CD1c-positive myeloid dendritic cell (primary cell): ENCODE data around the gene CRYL1.

Experiments
- DNase-seq: peaks from one replicate; pipeline ENCODE4 v3.0.0-alpha.2; 2016; ENCODE audit errors: extremely low spot score

The CRYL1 gene

DNA sequence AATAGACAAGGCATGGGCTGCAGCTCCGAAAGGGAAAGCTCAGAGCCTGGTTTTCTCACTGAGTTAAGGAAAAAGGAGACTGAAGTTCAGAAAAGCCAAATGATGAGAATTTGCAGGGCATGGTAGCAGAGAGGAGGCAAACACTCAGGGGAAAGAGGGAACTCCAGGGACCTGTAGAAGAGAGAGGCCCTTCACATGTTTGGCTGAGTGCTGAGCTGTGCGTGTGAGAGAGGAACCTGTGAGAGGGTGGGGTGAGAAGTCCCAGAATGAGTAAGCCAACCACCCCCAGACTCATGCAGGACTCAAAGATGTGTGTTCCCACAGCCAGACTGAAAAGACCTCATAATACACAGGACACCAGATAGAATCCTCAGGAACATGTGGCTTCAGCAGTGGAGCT is 2.8 kb upstream of the CRYL1 start:
- peak; percentile 68 for DNase-seq

- DNase-seq = no peak
These were observed 1.0 kb upstream of the CRYL1 start for GRCh38 chr13:20526664-20527063.

- DNase-seq = peak; percentile 3
These were observed 485 bp downstream of the CRYL1 start for GRCh38 chr13:20525144-20525600.

- DNase-seq = no peak
These were observed 4.1 kb downstream of the CRYL1 start for GRCh38 chr13:20521364-20522115.

DNA sequence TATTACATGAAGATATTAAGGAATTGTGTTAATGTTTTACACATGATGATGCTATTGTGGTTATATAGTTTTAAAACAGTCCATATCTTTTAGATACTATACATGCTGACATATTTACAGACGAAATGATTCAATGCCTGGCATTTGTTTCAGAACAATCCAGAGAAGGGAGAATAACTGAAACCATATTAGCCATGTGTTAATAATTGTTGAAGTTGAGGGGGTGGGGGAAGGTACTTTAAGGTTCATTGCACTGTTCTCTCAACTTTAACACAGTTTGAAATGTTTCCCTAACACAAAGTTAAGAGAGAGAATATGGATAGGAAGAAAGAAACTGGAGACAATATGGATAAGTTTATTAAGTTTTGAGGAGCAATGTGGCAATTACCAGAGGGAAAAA is 5.8 kb downstream of the CRYL1 start:
- no peak for DNase-seq

DNA sequence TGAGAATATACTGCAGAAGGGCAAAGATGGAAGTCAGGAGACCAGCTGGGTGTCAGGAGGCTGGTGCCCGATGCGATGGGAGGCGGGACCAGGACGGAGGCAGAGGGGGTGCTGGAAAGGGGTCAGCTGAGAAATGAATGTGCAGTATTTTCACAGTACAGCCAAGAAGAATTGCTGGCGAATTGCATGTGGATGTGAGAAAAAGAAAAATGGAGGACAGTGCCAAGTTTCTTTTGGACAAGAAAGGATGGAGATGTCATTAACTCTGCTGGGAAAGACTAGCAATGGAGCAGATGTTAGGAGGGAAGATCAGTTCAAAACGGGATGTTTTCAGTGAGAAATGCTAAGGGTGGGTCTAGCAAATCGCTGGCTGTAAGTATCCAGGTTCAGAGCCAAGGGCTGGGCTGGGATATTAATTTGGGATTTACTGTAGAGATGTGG is 7.0 kb downstream of the CRYL1 start:
- no peak for DNase-seq

DNA sequence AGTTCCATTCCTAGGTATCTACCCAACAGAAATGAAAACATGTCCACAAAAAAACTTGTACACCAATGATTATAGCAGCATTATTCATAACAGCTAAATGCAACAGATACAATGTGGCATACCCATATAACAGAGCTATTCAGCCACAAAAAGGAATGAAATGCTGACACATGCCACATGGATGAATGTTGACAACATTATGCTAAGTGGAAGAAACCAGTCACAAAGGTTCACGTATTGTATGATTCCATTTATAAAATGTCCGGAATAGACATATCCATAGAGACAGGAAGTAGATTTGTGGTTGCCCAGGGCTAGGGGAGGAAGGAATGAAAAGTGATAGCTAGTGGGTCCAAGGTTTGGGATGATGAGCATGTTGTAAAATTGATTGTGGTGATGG is 10.8 kb downstream of the CRYL1 start:
- DNase-seq = no peak

GRCh38 chr13:20513466-20513995 is 12.1 kb downstream of the CRYL1 start:
- DNase-seq = no peak

DNA sequence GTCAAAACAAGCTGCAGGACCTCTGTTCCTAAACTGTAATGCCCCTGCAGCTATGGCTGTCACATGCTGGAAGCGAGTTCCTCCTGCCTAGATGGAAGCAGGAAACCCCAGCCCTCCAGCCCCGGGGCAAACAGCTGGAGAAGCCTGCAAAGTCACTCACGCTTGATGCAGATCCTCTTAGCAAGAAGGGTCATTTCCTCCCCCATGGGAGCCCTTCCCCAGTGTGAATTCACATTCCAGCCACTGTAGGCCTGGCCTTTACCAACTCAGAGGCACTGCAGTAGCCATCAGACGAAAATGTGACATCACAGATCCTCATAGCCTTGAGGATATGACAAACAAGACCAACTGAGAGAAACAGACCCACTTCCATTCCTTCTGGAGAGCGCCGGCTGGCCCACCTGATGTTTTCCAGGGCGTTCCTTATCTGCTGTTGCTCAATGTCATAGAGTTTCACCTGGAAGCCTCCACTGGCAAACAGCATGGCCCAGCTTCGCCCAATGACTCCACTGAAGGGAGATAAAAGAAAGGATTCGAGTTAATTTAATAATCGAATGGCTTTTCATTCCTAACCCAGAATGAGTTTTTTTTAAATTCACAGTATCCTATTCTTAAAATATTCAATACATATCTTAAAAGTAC is 13.5 kb downstream of the CRYL1 start:
- no peak for DNase-seq

- no peak for DNase-seq
These were observed 19.0 kb downstream of the CRYL1 start for GRCh38 chr13:20506696-20507095.

GRCh38 chr13:20505405-20506366 is 20.0 kb downstream of the CRYL1 start:
- peak; percentile 51 for DNase-seq

DNA sequence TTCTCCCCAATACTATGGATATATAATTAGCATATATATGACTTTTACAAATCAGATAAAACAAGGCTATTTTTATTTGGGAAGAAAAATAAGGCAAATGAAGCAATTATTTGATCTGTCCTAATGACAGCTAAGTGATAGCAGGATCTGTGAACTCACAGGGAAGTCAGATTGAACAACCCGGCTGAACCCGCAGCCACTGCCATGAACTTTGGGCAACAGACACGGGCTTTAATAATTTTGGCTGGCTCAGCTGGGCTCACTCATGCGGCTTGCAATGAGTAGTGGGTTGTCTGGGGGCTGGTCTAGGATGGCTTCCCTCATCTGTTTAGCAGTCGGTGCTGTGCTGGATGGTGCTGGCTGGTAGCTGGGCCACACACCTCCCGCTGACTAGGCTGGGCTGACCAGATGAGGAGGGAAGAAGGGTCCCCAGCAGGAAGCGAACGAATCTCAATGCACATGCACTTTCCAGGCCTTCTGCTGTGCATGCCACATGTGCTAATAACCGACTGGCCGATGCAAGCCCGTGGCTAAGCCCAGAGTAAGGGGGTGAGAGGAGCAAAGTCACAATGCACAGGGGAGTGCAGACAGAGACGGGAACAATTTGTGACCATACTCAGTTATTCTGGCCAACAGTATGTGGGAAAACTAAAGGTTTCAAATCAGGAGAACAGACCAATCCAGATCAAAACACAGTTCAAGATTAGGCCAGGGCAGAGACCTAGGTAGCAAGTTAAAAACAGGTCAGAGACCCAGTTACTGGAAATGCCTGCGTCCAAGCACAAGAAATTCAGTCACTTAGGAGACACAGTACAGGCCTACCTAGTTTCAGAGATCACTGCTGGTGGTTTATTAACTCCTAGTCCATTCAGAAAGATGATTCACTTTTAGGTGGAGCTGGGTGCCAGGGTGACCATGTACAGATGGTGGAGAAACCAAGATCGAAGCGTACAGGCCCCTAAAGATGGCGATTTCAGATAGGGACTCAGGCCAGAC is 22.3 kb downstream of the CRYL1 start:
- DNase-seq = no peak

GRCh38 chr13:20501592-20501991 is 24.1 kb downstream of the CRYL1 start:
- no peak for DNase-seq

DNA sequence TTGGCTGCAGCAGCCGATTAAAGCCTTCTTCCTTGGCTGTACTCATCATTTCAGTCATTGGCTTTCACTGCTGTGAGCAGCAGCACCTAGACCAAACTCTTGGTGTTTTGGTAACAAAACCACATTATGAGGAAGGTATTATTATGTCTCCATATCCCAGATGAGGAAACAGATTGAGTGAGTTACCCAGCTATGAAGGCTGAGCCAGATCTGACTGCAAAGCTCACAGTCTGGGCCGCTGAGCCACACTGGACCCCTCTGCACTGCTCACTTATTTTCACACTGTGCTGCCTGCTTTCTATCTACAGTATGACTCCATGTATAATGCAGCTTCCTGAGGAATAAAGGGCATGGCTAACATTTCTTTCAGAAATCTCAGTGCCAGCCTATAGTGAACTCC is 24.5 kb downstream of the CRYL1 start:
- DNase-seq = peak; percentile 38

DNA sequence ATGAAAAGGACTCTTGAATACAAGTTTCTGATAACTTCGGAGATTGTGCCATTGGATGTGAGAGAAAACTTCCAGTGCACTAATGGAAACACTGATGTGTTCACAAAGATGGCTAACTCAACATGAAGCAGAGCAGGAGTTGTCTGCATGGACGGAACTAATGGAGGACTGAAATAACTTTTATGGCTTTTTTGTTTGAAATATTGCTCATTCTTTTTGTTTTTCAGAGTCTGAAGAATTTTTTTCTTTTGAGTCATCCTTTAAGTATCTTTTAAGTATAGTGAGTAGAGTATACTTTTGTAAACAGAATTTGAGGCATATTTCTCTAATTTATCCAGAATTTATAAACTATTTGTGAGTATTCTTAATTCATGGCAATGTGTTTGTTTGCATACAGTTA is 25.7 kb downstream of the CRYL1 start:
- DNase-seq = no peak

- DNase-seq = no peak
These were observed 27.0 kb downstream of the CRYL1 start for GRCh38 chr13:20498659-20499058.

- DNase-seq = no peak
These were observed 27.5 kb downstream of the CRYL1 start for GRCh38 chr13:20498129-20498528.

DNA sequence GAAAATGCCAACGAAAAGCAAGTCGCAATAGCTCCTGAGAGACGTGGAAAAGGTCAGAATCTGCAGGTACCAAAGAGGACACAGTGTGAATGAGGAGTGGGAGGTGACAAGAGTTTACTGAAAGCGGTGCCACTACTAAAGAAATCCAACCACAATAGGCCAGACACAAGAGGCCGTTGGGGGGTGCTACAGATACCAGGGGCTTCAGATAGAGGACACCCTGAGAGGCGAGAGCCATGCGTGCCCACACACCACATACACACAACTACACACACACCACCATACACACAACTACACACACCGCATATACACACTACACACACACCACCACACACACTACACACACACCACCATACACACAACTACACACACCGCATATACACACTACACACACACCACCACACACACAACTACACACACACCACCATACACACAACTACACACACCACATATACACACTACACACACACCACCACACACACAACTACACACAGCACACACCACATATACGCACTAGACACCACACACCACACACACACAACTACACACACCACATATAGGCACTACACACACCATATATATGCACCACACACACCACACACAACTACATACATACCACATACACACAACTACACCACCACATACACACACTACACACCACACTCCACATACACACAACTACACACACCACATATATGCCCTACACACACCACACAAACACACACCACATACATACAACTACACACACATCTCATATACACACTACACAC is 28.5 kb downstream of the CRYL1 start:
- DNase-seq = no peak

DNA sequence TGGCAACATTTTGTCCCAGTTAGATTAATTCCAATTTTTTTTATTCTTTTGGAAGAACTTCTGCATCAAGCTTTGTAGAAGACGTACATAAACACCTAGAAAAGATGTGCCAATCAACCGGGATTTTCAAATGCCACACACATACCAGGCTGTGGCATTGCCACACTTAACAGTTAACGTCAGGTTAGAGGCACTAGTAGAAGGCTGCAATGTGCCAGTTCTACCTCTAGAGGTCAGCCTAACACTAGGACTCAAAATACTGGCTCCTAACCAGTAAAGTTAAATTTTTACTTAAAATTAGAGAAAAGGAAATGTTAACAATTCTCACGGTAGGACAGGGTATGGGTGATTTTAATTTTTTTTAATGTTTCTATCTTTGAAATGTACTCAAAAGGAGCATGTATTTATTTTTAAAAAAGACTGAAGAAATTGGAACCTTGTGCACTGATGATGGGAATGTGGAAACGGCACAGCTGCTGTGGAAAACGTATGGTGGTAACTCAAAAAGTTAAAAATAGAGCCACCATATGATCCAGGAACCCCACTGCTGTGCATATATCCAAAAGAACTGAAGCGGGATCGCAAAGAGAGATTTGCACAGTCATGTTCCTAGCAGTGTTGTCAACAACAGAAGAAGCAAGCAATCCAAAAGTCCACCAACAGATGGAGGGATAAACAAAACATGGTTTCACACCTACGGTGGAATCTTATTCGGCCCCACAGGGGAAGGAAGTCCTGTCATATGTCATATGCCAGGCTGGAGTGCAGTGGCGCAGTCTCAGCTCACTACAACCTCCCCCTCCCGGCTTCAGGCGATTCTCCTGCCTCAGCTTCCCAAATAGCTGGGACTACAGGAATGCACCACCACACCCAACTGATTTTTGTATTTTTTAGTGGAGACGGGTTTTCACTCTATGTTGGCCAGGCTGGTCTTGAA is 30.3 kb downstream of the CRYL1 start:
- peak; percentile 83 for DNase-seq
